ENCODE measurements around the gene CSF1.
A peak's percentile ranks its signal among the peaks of the same experiment; 100 is the strongest.

Gene CSF1

DNA sequence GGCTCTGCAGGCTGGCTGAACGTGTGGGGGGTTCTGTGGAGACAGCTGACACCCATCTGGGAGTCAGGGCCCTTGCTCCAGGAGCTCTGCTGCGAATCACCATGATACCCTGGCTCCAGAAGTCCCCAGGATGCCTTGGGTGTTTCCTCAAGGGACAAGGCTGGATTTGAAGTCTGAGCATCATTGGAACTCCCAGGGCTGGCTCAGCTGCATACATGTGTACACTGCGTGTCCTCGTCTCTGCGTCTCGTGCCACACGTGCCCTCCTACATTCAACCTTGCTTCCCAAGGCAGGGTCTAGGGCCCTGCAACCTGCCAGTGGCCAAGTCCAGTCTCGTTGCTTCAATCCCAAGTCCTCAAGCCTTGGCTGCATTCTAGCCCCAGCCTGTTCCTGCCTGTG is 11.7 kb downstream of the CSF1 start:
- DNase-seq (ENCODE audit: low read depth) = no peak

GRCh38 chr1:109923131-109923945 is 12.7 kb downstream of the CSF1 start:
- DNase-seq (ENCODE audit: low read depth) = no peak

DNA sequence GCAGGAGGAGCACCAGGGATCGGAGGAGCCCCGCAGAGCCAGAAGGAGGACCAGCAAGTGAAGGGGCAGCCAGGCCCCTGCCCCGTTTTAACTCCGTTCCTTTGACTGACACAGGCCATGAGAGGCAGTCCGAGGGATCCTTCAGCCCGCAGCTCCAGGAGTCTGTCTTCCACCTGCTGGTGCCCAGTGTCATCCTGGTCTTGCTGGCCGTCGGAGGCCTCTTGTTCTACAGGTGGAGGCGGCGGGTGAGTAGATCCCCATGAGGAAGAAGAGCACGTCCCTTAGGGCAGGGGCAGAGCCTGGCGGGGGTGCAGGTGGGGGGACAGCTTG is 13.3 kb downstream of the CSF1 start:
- DNase-seq (ENCODE audit: low read depth) = no peak

DNA sequence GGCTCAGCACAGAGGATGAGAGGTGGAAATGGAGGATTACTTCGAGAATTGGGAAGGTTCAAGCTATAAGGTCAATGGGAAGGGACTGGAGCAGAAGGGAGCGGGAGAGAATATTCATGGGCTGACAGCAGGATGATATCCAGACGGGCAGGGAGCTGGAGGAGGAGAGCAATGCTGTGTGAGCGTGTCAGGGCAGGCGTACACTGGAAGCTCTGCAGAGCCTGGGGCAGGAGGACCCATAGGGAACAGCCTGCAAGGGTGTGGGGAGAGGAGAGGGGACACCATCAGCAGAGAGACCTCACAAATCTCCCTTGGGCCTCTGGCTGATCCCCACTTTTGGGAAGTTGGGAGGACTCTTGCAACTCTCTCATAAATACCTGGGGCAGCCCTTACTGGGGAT is 13.7 kb downstream of the CSF1 start:
- DNase-seq (ENCODE audit: low read depth) = no peak

DNA sequence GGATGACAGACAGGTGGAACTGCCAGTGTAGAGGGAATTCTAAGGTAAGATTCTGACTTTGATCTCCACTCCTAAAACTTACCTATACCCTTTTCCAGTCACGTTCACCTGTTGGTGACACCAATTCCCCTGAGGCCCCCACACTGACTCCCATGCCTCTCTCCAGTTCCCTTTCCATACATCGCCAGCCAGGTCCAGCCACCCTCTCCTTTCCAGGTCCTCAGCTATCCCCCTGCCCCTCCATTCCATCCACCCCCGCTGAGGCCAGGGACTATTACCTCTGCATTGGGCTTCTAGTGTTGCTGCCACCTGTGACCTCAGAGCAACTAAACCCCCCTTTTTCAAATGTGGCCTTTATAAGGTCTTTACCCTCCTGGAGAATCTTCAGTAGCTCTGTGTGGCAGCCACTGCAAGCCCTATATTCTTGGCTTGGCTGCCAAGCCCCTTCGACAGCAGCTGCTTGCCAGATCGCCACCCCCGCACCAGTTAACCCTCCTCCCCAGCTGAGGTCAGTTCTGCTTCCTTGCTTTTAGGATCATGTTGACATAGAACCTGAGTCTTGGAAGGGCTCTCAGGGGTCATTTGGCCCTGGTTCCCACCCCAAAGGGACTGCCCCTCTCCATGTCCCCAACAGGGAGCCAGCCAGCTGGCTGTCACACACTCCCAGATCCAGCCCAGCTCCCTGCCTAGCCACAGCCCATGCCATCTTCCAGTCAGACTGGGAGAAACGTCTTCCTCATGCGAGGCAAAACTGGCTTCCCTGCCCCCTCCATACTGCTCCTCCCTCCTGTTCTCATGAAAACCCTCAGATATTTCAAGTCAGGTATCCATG is 14.7 kb downstream of the CSF1 start:
- no peak for DNase-seq (ENCODE audit: low read depth)

DNA sequence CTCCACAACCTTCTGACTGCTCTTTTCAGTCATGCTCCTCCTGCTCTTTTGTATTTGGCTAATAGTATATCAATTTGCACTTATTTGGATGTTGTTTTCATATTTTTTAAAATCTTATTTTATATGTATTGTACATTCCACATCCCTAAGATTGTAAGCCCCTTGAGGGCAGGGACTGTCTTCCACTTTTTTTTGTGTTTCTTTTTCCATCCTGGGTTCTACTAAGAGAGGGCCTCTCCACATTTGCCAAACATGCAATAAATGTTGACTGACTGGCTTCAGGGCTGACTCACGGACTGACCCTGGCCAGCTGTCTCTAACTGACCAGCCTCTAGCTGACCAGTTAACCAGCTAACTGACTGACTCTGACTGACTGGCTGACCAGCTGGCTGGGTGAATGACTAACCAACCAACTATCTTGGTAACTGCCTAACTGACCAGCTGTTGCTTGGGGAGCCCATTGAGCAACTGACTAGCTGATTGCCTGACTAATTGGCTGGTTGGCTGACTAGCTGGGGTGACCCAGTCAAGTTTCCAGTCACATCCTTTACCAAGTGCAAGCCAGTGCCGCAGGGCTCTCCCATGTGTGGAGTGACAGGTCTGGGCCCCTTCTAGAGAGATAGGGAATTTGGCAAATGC is 16.1 kb downstream of the CSF1 start:
- DNase-seq (ENCODE audit: low read depth) = peak; percentile 73

DNA sequence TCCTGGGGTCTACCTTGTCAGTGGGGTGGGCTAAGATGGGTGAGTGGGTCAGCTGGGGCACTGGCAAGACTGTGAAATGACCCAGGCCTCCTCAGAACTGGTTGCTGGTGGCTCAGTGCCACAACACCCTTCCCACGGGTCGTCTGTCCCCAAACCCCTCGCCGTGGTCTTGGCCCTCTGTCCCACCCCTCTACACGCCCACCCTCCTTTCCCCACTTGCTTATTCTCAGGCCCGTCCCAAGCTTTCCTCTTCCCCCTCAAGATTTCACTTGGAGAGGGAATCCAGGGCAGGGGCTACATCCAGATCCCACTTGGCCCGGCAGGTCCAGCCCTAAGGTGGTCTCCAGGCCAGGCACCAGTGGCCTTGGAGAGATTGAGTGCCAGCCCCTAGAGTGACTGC is 16.7 kb downstream of the CSF1 start:
- DNase-seq (ENCODE audit: low read depth) = no peak

- no peak for DNase-seq (ENCODE audit: low read depth)
Measured at GRCh38 chr1:109927911-109928321, 17.3 kb downstream of the CSF1 start.

DNA sequence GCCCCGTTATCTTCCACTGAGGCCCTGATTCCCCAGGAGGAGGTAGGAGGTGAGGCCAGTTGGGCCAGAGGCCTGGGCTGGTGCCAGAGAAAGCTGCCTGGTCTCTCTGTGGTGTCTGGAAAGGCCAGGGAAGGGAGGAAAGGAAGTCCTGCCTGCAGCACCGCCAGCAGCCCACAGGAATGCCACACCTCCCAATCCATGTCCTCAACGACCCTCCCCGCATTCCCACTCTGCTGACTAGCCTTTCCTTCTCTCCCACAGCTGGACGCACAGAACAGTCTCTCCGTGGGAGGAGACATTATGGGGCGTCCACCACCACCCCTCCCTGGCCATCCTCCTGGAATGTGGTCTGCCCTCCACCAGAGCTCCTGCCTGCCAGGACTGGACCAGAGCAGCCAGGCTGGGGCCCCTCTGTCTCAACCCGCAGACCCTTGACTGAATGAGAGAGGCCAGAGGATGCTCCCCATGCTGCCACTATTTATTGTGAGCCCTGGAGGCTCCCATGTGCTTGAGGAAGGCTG is 18.0 kb downstream of the CSF1 start:
- DNase-seq (ENCODE audit: low read depth) = no peak

- DNase-seq (ENCODE audit: low read depth) = no peak
Measured at GRCh38 chr1:109929170-109929569, 18.5 kb downstream of the CSF1 start.

GRCh38 chr1:109929588-109930251 is 19.1 kb downstream of the CSF1 start:
- no peak for DNase-seq (ENCODE audit: low read depth)

- DNase-seq (ENCODE audit: low read depth) = no peak
Measured at GRCh38 chr1:109930252-109930993, 19.8 kb downstream of the CSF1 start.

DNA sequence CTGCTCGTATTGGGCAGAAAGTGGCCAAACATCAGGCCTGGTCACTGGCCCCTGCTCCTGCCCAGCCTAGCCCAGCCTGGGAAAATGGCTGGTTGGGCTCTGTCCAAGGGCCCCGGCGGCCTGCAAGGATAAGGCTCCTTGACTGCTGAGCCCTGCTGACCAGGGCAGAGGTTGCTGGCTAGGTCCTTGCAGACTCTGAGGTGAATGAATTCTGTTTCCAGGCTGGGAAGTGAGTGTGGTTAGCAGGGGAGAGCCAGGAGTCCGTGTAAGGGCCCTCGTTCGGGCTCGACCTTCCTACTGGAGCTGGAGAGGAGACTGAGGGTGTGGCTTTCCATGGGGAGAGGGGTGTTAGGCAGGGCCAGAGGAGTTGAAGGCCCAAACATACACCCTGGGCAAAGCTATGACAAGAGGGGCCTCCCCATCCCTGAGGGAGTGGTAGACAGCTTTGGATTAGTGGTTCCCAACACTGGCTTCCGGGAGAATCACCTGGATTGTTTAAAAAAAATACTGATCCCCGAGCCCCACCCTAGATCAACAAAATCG is 20.6 kb downstream of the CSF1 start:
- DNase-seq (ENCODE audit: low read depth) = no peak

- DNase-seq (ENCODE audit: low read depth) = no peak
Measured at GRCh38 chr1:109931911-109932636, 21.4 kb downstream of the CSF1 start.

DNA sequence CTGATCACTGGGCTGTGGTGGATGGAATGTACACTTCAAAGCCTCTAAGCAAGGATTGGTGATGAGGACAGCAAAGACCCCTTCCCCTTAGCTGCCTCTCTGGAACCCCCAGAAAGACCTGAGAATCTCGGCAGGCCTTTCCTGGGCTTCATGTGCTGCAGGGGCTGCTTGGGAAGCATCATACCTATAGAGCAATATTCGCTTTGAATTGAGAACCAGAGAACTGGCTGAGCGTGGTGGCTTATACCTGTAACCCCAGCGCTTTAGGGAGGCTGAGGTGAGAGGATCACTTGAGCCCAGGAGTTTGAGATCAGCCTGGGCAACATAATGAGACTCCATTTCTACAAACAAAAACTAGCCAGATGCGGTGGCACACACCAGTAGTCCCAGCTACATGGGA is 22.0 kb downstream of the CSF1 start:
- DNase-seq (ENCODE audit: low read depth) = no peak

DNA sequence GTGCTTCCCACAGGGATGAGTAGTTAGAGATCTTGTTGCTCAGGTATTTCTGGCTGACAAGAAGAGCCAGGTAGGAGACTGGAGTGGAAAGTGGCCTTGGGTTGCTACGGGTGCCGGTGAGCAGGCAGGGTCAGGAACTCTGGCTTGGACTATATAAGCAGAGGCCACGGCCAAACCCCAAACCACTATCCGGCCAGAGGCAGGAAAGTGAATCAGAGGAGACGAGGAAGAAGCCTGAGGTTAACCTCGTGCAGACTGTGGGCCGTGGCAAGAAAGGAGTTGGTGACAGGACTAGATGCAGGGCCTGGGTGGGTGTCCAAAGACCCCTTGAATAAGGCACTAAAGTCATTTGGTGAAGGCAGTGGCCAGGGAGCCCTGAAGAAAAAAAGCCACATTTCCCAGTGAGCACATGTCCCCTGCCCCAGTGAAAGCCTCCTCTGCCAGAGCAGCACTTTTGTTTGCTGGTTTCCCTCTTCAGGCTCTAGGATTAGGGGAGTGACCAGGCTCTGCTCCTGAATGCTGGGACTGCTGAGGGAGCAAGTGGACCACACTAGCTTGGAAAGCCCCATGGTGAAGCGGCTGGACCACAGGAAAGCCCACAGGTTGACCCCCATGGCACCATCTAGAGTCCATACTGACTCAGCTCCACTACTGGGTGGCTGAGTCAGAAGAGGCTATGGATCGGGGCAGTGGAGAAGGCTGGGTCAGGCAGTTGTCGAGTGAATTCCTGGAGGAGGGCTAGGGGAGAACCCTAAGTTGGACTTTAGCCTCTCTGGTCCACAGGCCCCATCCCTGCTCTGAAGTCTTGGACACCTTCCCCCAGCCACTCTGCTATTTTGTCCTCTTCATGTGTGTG is 23.4 kb downstream of the CSF1 start:
- peak; percentile 61 for DNase-seq (ENCODE audit: low read depth)

DNA sequence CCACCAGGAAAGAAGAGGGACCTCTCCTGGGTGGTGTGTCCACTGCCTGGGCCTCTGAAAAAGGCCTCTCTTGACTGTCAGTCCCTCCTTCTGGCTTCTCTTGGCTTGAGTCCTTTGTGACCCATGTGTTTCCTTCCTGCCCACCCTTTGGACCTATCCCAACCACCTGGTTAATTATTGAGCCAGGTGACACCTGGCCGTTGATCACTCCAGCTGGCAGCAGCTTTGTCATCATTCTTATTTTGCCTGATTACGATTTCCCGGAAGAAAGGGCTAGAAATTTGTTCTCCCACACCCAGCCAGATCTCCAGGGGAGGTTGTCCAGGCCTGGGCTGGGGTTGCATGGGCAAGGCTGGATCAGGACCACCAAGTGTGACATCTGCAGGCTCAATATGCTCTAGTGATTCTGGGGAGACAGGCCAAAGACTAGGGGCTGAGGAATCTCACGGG is 24.8 kb downstream of the CSF1 start:
- DNase-seq (ENCODE audit: low read depth) = no peak

GRCh38 chr1:109937738-109938137 is 27.1 kb downstream of the CSF1 start:
- no peak for DNase-seq (ENCODE audit: low read depth)

GRCh38 chr1:109938556-109938955 is 27.9 kb downstream of the CSF1 start:
- DNase-seq (ENCODE audit: low read depth) = no peak
